ENCODE measurements around the gene BST2.
A peak's percentile ranks its signal among the peaks of the same experiment; 100 is the strongest.

Gene BST2

DNA sequence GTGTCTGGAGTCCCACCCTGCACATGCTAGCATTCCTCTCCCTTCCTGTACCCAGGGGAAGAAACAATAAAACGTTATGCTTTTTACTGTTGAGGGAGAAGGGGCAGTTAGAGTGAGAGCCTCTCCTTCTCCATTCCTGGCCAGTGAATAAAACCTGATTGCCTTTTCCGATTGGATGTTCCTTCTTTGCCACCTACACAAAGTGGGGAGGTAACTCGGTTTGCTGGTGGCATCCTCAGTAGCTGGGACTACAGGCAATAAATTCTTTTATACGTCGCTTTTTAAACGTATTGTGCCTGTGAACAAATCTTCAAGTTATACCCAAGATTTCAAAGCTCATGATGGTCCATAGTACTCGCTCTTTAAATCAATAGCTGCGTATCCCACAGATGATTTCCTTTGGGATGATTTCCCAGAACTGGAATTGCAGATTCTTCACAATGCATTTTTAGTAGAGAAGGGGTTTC lies 13.8 kb upstream of the BST2 start:
- DNase-seq, result no peak

DNA sequence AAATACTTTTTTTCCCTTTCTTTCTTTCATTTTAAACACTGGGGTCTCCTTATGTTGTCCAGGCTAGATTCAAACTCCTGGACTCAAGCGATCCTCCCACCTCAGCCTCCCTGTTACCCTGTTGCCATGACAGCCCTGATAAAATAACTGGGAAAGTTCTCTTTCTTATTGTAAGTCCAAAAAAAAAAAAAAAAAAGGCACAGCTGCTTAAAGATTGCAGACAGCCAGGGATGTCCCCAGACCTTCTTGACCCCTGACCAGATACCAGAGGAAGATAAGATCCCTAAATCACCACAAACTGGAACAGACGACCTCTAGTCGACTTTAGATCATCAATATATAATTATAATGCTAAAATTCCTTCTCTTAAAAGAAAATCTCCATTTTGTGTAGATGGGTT lies 13.3 kb upstream of the BST2 start:
- DNase-seq, result no peak

DNA sequence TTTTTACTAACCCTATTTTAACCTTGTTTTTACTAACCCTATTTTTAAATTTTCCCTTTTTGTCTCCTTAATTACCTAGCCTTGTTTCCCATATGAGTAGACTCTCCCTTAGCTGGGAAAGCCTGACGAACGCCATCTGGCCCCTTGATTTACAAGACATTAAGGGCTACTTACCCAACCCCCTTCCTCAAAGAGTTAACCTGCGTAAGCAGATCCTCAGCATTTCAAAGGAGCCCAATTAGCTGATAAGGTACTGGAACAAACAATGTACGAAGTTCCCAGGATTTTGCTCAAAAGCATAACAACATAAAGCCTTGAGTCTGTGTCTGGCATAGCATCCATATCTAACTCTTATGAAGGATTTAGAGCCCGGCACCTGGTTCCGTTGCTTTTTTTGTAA lies 9.7 kb upstream of the BST2 start:
- DNase-seq, result no peak

DNA sequence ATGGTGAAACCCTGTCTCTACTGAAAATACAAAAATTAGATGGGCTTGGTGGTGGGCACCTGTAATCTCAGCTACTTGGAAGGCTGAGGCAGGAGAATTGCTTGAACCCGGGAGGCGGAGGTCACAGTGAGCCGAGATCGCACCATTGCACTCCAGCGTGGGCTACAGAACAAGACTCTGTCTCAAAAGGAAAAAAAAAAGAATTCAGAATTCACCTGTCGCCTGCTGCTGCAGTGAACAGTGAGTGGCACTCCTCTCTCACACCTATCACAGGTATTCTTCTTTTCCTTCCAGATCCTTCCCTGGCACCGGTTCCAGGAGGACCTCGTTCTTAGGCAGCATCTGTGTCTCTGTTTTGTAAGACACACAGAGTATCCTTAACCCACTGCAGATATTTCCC lies 8.7 kb upstream of the BST2 start:
- DNase-seq, result no peak

DNA sequence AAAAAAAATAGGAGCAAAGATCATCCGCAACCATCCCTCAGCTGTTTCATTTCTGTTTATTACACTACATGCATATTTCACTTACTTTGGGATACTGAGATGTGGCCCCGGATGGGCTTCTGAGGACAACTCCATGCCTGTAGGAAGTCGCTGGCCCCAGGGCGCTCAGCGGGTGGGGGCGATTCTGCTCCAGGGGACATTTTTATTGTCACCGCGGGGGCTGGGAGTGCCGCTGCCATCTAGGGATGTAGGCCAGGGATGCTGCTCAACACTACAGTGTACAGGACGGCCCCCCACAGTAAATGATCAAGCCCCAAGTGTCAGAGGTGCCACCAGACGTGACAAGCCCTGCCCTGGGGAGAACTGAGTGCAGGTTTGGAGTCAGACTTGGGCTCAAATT lies 6.4 kb upstream of the BST2 start:
- no peak for DNase-seq

DNA sequence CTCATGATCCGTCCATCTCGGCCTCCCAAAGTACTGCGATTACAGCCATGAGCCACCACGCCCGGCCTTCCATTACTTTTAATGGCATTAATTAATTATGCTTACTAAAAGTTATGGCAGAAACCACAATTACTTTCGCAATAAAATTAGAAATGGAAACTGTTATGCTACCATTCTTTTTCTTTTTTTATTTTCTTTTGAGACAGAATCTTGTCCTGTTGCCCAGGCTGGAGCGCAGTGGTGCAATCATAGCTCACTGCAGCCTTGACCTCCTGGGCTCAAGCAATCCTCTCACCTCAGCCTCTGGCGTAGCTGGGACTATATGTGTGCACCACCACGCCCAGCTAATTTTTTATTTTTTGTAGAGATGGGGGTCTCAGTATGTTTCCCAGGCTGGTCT lies 4.6 kb upstream of the BST2 start:
- DNase-seq, result no peak

DNA sequence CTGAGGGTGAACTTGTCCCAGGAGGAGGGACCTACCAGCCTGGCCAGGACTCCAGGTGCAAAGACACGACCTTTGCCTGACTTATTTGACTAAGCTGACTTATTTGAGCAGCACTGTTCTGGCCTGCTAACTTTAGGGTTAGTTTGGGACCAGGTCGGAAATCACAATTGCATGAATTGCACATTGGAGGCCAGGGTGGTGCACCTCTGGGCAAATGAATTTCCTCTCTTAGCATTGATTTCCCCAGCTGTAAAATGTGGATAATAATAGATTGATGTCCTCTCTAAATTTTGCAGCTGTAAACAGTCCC lies 1.4 kb upstream of the BST2 start:
- DNase-seq, result no peak

DNA sequence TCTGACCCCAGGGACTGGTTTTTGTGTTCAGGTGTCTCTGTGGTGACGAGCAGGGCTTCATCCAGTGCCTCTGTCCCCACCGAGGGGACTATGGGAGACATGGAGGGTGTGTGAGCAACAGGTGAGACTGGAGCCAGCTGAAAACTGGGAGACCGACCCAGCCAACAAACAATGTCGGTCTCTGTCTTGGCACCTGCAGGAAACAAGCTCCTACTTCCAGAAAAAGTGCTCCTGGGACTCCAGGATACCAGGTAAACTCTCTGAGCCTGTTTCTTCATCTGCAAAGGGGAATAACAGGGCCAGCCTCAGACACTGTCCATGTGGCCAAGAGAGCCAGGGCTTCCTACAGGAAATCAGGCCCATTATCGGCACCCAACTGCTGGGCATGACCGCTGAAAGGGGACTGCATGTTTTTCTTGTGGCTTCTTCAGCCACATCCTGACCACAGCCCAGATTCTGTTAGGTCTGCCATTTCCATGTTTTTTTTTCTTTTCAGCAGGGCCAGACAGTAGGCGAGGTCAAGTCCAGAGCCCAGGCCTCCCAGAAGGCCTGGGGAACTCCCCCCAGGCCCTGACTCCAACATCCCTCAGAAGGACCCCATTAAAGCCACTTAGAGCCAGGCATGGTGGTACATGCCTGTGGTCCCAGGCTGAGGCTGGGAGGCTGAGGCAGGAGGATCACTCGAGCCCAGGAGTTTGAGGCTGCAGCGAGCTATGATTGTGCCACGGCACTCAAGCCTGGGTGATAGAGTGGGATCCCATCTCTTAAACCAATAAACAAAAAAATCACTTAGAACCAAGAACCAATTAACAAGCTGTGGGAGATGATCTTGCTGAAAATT lies 836 bp upstream of the BST2 start:
- no peak for DNase-seq

DNA sequence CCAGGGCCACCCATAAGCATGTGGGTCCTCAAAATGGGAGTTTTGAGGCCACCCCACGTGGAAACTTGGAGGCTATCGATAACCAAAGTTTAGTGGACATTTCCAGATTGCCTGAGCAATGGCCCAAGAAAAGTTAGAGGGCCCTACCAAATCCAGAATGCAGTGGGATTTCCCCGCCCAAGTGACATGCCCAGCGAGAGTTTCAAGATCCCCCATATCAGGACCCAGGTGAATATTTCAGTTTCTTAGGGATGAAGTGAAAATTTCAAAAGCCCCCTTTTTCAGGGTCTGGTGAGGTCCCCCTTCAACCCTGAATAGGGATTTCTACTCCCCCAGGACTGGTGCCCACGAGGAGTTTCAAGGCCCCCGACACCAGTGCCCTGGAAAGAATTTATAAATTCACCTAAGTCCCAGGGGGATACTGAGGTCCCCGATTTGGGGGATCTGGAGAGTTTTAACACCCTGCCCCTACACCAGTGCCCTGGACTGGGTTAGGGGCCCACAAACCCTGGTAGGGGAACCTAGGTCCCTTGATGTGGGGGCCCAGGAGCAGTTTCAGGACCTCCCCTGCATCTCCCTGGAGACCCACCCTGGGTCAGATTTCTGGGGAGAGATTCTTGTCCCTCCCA lies 695 bp downstream of the BST2 start:
- DNase-seq, result no peak

DNA sequence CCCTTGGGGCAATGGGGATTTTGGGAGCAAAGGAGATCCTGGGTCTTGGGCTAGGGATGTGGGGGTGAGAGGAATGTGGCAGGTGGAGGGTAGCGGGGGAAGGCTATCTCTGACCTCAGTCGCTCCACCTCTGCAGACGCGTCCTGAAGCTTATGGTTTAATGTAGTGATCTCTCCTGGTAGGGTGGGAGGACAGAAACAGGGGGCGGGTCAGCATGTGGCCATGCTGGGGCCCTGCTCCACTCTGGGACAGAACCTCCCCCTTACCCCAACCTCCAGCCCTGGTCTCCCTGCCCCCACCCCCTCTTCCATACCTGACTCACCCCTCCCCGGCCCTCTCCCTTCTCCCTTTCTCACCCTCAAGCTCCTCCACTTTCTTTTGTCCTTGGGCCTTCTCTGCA lies 1.4 kb downstream of the BST2 start:
- DNase-seq, result no peak

DNA sequence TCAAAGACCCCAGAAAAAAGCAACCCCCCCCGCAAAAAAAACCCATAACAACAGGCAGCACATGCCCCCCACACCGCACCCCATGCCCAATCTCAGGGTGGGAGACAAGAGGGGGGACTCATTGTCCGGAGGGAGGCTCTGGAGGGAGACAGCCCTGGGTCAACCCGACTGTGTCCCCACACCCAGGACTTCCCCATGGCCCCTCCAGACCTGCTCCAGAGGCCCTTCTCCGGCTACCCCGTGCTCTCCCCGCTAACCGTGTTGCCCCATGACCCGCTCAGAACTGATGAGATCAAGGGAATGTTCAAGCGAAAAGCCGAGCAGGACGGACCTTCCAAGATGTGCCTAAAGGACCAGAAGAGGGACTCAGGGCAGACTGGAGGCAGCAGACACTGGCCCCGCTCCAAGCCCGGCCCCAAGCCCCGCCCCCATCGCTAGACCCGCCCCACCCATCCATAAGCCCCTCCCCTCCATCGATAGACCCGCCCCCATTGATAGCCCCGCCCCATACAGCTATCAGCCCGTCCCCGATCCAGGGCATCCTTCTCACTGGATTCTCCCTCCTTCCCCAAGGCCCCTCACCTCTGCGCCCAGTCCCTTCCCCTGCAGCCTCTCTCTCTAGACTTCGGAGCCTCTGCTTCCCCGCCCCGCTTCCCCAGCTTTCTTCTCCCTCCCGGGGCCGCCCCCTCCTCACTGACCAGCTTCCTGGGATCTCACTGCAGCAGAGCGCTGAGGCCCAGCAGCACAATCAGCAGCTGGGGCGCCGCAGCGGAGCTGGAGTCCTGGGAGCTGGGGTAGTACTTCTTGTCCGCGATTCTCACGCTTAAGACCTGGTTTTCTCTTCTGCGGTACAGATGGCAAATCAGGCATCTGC lies 2.2 kb downstream of the BST2 start:
- DNase-seq, result no peak

DNA sequence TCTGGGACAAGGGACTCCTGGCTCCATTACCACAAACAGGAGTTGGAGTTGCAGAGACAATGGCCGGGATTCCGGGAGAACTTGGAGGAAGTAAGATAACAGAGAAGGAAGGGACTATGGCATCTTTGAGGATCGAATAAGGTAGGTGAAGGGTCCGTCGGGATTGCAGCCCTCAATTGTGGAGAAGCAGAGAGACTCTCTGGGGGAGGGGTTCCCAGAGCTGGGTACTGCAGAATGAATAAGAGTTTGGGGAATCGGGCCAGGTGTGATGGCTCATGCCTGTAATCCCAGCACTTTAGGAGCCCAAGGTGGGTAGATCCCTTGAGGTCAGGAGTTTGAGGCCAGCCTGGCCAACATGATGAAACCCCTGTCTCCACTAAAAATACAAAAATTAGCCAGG lies 3.8 kb downstream of the BST2 start:
- no peak for DNase-seq

DNA sequence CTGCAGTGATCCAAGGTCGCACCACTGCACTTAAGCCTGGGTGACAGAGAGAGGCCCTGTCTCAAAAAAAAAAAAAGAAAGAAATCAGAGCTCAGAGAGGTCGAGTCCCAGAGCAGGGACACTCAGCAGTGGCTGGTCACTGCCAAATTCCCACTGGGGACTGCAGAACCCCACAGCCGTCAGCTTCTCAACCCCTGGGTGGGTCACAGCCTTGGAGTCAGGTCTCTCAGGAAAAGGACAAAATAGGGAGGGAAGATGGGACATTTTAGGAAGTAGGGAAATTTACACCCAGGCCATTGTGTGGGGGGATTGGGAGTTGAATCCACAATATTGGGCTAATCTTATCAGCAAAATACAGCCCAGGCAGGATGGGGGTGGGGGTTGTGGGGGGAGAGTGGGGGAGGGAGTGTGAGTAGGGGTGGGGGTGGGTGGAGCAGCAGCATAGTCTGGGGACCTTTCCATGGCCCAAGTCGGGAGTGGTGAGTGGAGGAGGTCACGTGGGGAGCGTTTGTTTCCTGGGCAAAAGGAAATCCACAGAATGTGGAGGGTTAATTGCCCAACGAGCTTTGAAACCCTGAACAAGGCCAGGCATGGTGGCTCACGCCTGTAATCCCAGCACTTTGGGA lies 6.4 kb downstream of the BST2 start:
- no peak for DNase-seq

DNA sequence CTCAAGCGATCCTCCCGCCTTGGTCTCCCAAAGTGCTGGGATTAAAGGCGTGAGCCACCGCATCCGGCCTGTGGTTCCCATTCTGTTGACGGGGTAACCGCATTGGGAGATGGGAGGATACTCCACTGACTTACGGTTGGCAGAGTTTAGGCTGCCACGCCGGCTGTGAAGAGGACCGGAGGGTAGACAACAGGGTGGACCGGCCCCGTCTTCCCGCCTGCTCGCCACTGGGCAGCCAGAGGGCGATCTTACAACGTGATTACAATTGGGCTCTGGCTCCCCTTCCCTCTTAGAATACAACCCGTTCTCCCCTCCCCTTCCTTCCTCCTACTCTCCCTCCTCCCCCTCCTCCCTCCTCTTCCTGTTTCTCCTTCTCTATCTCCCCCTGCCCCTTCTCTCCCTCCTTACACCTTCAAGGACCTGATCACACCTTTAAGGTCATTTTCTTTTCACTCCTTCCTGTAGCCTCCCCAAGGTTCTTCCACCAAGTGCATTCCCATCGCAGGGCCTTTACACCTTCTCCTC lies 10.5 kb downstream of the BST2 start:
- peak; percentile 41 for DNase-seq

DNA sequence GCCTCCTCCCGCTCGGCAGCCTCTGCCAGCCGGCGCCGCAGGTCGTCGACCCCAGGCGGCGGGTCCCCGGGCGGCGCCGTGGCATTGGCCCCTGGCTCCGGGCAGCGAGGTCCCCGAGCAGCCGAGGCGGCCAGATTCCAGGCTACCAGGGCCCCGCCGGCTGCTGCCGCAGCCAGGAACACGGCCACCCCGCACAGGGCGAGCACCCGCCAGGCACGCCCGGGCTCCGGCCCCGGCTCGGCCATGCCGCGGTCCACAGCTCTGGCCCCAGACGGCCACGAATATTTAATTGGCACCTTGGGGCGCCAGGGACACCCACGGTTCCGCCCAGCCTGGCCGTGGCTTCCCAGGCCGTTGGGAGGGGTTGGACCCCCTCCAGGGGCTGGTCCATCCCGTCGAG lies 11.5 kb downstream of the BST2 start, which contains the start of gene CCDC194:
TSS of gene CCDC194 (minus strand) at position 283 of the 400 bp plus-strand sequence. CDS start at position 245, 38 bp downstream.
- DNase-seq, result no peak

DNA sequence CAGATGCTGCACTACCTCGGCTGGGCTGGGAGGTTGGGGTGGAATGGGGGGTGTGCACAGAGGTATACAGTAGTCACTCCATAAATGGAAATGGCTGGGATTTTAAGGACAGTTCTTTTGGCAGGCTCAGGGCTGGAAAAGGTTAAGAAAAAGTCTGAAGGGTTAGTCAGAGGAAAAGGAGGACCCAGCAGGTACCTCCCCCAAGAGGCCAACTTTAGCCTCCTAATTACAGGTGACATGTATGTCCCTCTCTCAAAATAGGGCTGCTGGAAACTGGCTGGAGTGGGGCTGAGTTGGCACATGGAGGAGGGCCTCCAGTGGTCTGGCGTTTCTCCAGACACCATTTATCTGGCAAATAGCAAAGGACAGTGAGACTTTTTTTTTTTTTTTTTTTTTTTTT lies 12.4 kb downstream of the BST2 start:
- DNase-seq, result no peak

DNA sequence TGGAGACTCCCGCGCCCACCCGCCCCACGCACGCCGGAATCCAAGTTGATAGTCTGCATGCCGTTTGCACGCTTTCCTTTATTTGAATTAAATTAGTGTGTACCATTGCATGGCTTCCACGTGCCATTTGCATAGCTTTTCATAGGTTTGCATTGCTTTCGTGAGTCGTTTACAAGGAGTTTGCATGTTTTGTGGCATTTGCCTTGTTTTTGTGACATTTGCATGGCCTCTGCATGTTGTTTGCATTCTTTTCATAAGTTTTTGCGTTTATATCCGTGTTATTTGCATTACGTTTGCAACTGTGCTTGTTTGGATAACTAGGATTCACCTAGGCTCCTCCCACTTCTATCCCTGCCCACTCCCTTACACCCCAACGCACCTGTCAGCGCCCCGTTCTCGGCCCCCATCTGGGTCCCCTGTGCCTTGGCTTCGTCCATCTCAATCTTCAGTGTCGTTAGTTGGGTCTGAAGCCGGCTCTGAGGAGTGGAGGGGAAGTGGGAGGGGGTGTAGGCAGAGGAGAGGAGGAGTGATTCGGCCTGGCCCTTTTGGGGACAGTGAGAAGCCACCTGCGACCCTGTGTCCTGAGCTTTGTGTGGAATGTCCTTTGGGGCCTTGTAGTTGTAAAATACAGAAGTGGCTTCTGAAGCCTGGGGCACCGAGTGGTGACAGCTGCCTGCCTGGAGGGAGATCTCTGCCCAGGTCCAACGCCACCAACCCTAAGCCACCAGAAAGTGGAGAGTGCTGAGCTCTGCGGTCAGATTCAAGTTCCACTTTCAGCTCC lies 13.9 kb downstream of the BST2 start:
- DNase-seq, result no peak

DNA sequence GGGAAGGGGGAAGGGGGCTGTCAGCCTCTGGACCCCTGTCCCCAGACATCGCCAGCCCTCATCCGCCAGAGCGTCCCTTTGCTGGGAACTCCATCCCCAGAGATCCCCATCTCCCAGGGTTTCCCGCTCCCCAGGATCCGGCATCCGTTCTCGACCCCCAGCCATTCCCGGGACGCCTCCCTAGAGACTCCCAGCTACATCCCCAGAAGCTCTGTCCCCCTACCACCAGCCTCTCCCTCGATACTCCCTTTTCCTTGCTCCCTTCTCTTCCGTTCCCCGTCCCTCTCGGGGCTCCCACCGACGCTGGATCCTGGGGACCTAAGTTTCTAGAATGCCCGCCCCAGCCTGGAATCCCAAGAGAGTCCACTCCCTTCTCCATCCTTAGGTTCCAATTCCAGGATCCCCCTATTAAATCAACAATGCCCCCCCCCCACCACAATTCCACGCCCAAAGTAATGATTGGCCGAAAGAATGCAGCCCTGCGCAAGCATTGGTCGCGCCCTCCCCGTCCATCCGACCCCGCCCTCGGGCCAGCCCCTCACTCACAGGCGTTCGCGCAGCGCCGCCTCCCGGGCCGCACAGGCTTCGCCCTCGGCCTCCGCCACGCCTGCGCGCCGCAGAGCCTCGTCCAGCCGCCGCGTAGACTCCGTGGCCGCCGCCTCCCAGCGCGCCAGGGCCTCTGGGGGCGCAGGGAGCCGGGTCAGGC lies 14.6 kb downstream of the BST2 start:
- DNase-seq, result peak; percentile 89

DNA sequence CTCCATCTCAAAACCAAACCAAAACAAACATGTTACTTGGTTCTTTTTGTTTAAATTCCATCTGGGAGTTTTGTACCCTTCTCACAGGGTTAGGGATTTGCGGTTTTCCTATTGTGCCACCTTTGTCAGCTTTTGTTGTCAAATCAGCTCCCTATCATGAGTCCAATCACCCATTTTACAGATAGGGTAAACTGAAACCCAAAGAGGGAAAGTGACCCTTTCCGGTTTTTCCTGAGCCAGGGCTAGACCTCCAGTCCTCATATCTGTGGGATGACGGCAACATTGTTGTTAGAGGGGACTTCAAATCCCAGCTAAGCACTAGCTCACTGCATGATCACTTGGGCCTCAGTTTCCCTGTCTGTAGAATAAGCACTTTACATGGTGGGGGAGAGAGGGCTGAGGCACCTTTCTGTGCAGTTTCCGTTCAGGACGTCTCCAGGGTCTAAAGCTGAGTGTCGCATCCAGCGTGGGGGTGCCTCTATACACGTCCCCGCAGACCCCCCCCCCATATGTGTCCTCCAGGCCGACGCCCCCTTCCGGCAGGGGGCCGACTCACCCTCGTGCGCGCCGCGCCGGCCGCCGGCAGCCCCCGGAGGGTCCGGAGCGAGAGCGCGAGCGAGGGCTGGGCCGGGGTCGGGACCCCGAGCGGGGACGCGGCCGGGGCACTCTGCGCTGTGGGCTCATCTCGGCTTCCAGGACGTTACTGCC lies 15.3 kb downstream of the BST2 start:
- DNase-seq, result no peak

DNA sequence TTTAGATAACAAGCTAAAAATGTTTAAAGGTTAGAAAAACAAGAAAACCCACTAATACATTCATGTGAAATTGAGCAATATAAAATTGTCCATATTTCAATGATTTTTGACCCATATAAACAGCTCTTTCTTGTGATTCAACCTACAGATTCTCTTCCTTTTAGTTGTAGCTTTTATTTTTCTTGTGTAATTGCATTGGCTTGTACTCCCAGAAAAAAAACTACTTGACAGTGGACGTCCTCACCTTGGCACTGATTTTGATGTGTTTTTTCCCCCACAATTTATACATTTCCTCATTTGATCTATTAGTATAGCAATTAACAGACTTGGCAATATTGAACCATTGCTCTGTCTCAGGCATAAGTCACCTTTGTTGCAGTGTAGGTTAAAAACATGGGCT lies 16.1 kb downstream of the BST2 start:
- no peak for DNase-seq
